ENCODE results near the gene COL23A1.

DNA sequence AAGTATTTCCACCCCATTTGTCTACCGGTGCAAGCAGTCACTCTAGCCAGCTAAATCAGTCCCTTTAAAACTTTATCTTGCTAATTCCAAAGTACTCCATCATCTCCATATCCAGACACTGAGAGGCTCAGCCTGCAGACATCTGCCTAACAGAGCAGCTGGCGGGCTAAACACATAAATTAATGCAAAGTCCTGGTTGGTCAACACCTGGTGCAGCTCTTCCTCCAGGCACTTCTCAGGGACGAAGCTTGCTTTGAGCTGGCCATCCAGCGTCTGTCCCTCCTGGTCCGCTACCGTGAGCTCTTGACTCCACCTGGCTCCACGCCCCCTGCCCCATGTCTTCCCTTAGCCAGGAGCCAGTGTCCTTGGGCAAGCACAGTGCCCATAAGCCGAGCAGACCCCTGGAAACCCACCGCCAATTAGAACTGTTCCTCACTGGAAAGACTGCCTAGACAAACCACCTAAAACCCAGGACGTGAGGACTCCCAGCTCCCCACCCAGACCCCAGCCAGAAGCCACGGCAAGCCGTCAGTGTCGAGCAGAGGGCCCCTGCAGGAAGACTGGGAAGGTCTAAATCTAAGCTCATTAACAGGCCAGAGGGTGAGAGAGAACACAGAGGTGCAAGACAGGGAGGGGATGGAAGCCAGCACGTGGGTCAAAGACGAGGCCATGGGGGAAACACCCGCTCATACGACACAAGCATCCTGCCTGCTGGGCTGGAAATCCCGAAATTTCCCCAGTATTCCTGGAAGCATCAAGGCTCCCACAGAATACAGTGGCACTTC is 120.0 kb downstream of the COL23A1 start:
- TF ChIP-seq, protein P1, sequence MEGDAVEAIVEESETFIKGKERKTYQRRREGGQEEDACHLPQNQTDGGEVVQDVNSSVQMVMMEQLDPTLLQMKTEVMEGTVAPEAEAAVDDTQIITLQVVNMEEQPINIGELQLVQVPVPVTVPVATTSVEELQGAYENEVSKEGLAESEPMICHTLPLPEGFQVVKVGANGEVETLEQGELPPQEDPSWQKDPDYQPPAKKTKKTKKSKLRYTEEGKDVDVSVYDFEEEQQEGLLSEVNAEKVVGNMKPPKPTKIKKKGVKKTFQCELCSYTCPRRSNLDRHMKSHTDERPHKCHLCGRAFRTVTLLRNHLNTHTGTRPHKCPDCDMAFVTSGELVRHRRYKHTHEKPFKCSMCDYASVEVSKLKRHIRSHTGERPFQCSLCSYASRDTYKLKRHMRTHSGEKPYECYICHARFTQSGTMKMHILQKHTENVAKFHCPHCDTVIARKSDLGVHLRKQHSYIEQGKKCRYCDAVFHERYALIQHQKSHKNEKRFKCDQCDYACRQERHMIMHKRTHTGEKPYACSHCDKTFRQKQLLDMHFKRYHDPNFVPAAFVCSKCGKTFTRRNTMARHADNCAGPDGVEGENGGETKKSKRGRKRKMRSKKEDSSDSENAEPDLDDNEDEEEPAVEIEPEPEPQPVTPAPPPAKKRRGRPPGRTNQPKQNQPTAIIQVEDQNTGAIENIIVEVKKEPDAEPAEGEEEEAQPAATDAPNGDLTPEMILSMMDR (IDR thresholded peaks at IDR 0.05), result no peak
- no peak for TF ChIP-seq EZH2 (IDR thresholded peaks at IDR 0.05; ENCODE audit: borderline replicate concordance, insufficient read depth, low read depth, low read length, poor library complexity, severe bottlenecking)

Measured in B cell (primary cell).